ENCODE results near the gene NEURL2.
"Not testable (repeated sequence)": the region's sequence is repeated elsewhere in the genome, so short reads cannot be mapped to it uniquely, and the experiment has no call there.

DNA sequence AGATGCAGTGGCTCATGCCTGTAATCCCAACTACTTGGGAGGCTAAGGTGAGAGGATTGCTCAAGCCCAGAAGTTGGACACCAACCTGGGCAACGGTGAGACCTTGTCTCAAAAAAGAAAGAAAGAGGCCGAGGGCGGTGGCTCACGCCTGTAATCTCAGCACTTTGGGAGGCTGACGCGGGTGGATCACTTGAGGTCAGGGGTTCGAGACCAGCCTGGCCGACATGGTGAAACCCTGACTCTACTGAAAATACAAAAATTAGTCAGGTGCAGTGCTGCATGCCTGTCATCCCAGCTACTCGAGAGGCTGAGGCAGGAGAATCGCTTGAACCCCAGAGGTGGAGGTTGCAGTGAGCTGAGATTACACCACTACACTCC, 16.9 kb downstream of the NEURL2 start:
- TF ChIP-seq, protein P1, sequence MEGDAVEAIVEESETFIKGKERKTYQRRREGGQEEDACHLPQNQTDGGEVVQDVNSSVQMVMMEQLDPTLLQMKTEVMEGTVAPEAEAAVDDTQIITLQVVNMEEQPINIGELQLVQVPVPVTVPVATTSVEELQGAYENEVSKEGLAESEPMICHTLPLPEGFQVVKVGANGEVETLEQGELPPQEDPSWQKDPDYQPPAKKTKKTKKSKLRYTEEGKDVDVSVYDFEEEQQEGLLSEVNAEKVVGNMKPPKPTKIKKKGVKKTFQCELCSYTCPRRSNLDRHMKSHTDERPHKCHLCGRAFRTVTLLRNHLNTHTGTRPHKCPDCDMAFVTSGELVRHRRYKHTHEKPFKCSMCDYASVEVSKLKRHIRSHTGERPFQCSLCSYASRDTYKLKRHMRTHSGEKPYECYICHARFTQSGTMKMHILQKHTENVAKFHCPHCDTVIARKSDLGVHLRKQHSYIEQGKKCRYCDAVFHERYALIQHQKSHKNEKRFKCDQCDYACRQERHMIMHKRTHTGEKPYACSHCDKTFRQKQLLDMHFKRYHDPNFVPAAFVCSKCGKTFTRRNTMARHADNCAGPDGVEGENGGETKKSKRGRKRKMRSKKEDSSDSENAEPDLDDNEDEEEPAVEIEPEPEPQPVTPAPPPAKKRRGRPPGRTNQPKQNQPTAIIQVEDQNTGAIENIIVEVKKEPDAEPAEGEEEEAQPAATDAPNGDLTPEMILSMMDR (IDR thresholded peaks at IDR 0.05; ENCODE audit: borderline replicate concordance, extremely low read depth, low read length, poor library complexity, severe bottlenecking): not testable (repeated sequence)
- TF ChIP-seq EZH2 (IDR thresholded peaks at IDR 0.05; ENCODE audit: borderline replicate concordance, low read depth, low read length, severe bottlenecking): not testable (repeated sequence)

Measured in DND-41 (cell line).